K562 (cell line): ENCODE data around the gene OGDH. TPM values are rescaled to one million over a fixed set of nuclear protein-coding genes. Genes with fewer than 3 reads are reported as not detected.

Experiments
- ATAC-seq: fragments of 200-7000 bp; cut with Tn5 transposase; 3 replicates; pipeline ENCODE4 v1.9.1; 2020; ENCODE audit warnings: moderate library complexity
- BruUV-seq: library from RNA; stranded (reverse); fragments of 400-500 nt; replicated peaks from 2 replicates; lab custom pipeline; 2021; lab: Mats Ljungman, UMichigan
- CTCF ChIA-PET: fragments of 300-600 bp; formaldehyde crosslinking; extraction: SDS; loops from one replicate; lab custom pipeline; 2021; ENCODE audit warnings: low intra/inter-chr PET ratio; lab: Yijun Ruan, JAX
- POLR2A ChIA-PET: fragments of 300-600, 350-650 bp; sonication (Branson Sonifier 250); formaldehyde crosslinking; extraction: SDS; loops from one replicate; lab custom pipeline; 2021; ENCODE audit warnings: antibody characterized with exemption, inconsistent platforms; lab: Yijun Ruan, JAX
- DNase-seq, 4 experiments: peaks; one replicate each; pipeline versions ENCODE4 v3.0.0 to v3.0.0-alpha.2; 2011 to 2018; ENCODE audit warnings: low spot score in 3 of 4, mixed read lengths in 3 of 4; ENCODE audit errors: extremely low read depth in 1 of 4
- FAIRE-seq: peaks from 2 replicates; lab custom pipeline; 2011; peaks lifted over from hg19 to GRCh38; lab: Jason Lieb, UNC
- H2AFZ ChIP-seq: 2 replicates; pipeline ENCODE4 v1.6.0; 2011; ENCODE audit warnings: low read depth, low read length, control low read depth, inconsistent platforms
- H3K27ac ChIP-seq: fragments of 200-600 bp; 3 replicates; pipeline ENCODE4 v1.8.0; 2011; ENCODE audit warnings: low read depth, mild to moderate bottlenecking, control low read depth, inconsistent platforms, low read length, moderate library complexity, mixed read lengths; ENCODE audit errors: extremely low read depth
- H3K27me3 ChIP-seq, 2 experiments: fragments of 300-600 bp in 1 of 2; 2 replicates in 1 of 2; 3 replicates in 1 of 2; pipeline versions ENCODE4 v1.6.0 to v1.8.0; 2011; ENCODE audit warnings: inconsistent platforms in 2 of 2, low read length in 2 of 2, mild to moderate bottlenecking in 1 of 2, mixed read lengths in 1 of 2, moderate library complexity in 1 of 2; ENCODE audit not compliant: control insufficient read depth in 2 of 2, insufficient read depth in 2 of 2
- H3K36me3 ChIP-seq: fragments of 300-600 bp; 3 replicates; pipeline ENCODE4 v1.8.0; 2011; ENCODE audit warnings: mild to moderate bottlenecking, low read length, inconsistent platforms; ENCODE audit not compliant: control insufficient read depth, insufficient read depth
- H3K4me1 ChIP-seq, 2 experiments: fragments of 200-600 bp in 1 of 2; replicated peaks in 1 of 2; 2 replicates in 1 of 2; 3 replicates in 1 of 2; pipeline versions ENCODE4 v1.5.1 to v1.8.0; 2011; ENCODE audit warnings: inconsistent platforms in 2 of 2, low read length in 2 of 2, mild to moderate bottlenecking in 1 of 2, mixed read lengths in 1 of 2, moderate library complexity in 1 of 2; ENCODE audit not compliant: control insufficient read depth in 2 of 2, insufficient read depth in 2 of 2
- H3K4me2 ChIP-seq: 2 replicates; pipeline ENCODE4 v1.6.1; 2011; ENCODE audit warnings: low read length, control low read depth, inconsistent platforms, mixed read lengths; ENCODE audit not compliant: insufficient read depth
- H3K4me3 ChIP-seq: fragments of 200-600 bp; sonication (generic), shearing (Covaris generic); 2 replicates; pipeline ENCODE4 v1.5.1; 2016; ENCODE audit warnings: control low read depth, inconsistent platforms
- H3K79me2 ChIP-seq: fragments of 200-600 bp; 3 replicates; pipeline ENCODE4 v1.8.0; 2011; ENCODE audit warnings: low read length, inconsistent platforms; ENCODE audit not compliant: control insufficient read depth, insufficient read depth
- H3K9ac ChIP-seq, 2 experiments: 2 replicates each; pipeline versions ENCODE4 v1.6.0 to v1.6.1; 2011; ENCODE audit warnings: low read depth in 2 of 2, low read length in 2 of 2, control low read depth in 1 of 2, inconsistent platforms in 1 of 2, mild to moderate bottlenecking in 1 of 2, mixed read lengths in 1 of 2; ENCODE audit not compliant: insufficient read depth in 1 of 2
- H3K9me1 ChIP-seq: one replicate; pipeline ENCODE4 v1.6.0; 2011; ENCODE audit warnings: inconsistent platforms, mild to moderate bottlenecking, low read length, moderate library complexity; ENCODE audit not compliant: control insufficient read depth, insufficient read depth
- H3K9me3 ChIP-seq: replicated peaks from 2 replicates; pipeline ENCODE4 v1.5.1; 2011; ENCODE audit warnings: low read depth, low read length, inconsistent platforms; ENCODE audit not compliant: control insufficient read depth, insufficient read depth
- H4K20me1 ChIP-seq: replicated peaks from 2 replicates; pipeline ENCODE4 v1.6.1; 2011; ENCODE audit warnings: low read length, inconsistent platforms, mixed read lengths; ENCODE audit not compliant: control insufficient read depth, insufficient read depth
- CC2D1A ChIP-seq: fragments of 450-650 bp; IDR thresholded peaks from 2 replicates; pipeline ENCODE4 v1.6.1; 2017; ENCODE audit warnings: mild to moderate bottlenecking
- DACH1 ChIP-seq: fragments of 450-650 bp; IDR thresholded peaks from 2 replicates; pipeline ENCODE4 v1.6.1; 2018; ENCODE audit not compliant: partially characterized antibody
- GTF3C2 ChIP-seq: IDR thresholded peaks from 3 replicates; pipeline ENCODE4 v1.6.1; 2011; ENCODE audit warnings: borderline replicate concordance, mild to moderate bottlenecking, moderate library complexity; ENCODE audit not compliant: insufficient read length; ENCODE audit errors: extremely low read depth
- ILF3 ChIP-seq: fragments of 450-650 bp; IDR thresholded peaks from 2 replicates; pipeline ENCODE4 v1.6.1; 2018; ENCODE audit warnings: antibody characterized with exemption, mild to moderate bottlenecking, moderate library complexity, borderline replicate concordance
- POLR2A ChIP-seq: fragments of 450-650 bp; conservative IDR thresholded peaks from 2 replicates; pipeline ENCODE4 v1.6.1; 2016
- POLR3A ChIP-seq: IDR thresholded peaks from 2 replicates; pipeline ENCODE4 v1.6.1; 2011; ENCODE audit warnings: borderline replicate concordance, mild to moderate bottlenecking, moderate library complexity; ENCODE audit not compliant: insufficient read length, insufficient read depth; ENCODE audit errors: extremely low read depth
- SUPT5H ChIP-seq: fragments of 450-650 bp; IDR thresholded peaks from 2 replicates; pipeline ENCODE4 v1.6.1; 2016
- ZNF408 ChIP-seq: fragments of 250-450 bp; sonication (Bioruptor Pico); IDR thresholded peaks from 2 replicates; pipeline ENCODE4 v1.4.0; 2020; ENCODE audit warnings: low read depth, mild to moderate bottlenecking, moderate library complexity
- ZNF584 ChIP-seq: fragments of 200-800 bp; sonication (Bioruptor generic); IDR thresholded peaks from 2 replicates; pipeline ENCODE4 v1.6.1; 2016; ENCODE audit warnings: low read depth, mild to moderate bottlenecking, missing genetic modification characterization, missing compliant biosample characterization
- ZNF655 ChIP-seq: fragments of 250-450 bp; sonication (Bioruptor Pico); IDR thresholded peaks from 2 replicates; pipeline ENCODE4 v1.5.0; 2021
- WGBS: fragments of 100-300 bp; shearing (Covaris generic); methylation state at CpG from one replicate; pipeline ENCODE4 v1.1.6; 2016; ENCODE audit warnings: low coverage, mixed read lengths; ENCODE audit not compliant: insufficient coverage; ENCODE audit errors: missing lambda C conversion rate; 5-methylcytosine and 5-hydroxymethylcytosine counted together
- in situ Hi-C: fragments of 300-500 bp; cut with MboI; formaldehyde crosslinking; loops from 4 replicates; pipeline ENCODE4 v1.15.0; 2018; ENCODE audit warnings: inconsistent platforms, mixed read lengths
- intact Hi-C: fragments of 100-400 bp; cut with micrococcal nuclease; formaldehyde crosslinking; loops from 2 replicates; pipeline ENCODE4 v1.14.2; 2022
- polyA plus RNA-seq, 8 experiments: library from polyadenylated mRNA; depleted of rRNA in 4 of 8; stranded (reverse) in 5 of 8; unstranded in 3 of 8; fragments of >200 nt; fragmentation: Nextera tagmentation in 2 of 8; fragmentation: Illumina TruSeq in 1 of 8; extraction: Ambion mirVana in 2 of 8; extraction: Trizol in 1 of 8; gene quantifications; 2 replicates each; pipeline versions ENCODE4 v1.2.1 to v1.2.3, GENCODE V29; 2011 to 2014; ENCODE audit warnings: inconsistent platforms in 1 of 8, missing spikeins in 1 of 8
- total RNA-seq, 7 experiments: library from RNA; depleted of rRNA in 6 of 7; stranded (reverse); fragments of >200 nt in 6 of 7; fragmentation: Illumina TruSeq in 2 of 7; extraction: Trizol in 2 of 7; gene quantifications; 2 replicates each; pipeline versions ENCODE4 v1.2.1 to v1.2.3, GENCODE V29; 2011 to 2021; ENCODE audit warnings: low replicate concordance in 1 of 7

The OGDH gene
- total and polyA plus RNA-seq, 9 of the 15 experiments (the other 6 are each of a cell fraction or from before 2014, with no cell fraction given): 3.1 to 80.3 (median 23.5) TPM

GRCh38 chr7:44709945-44710596, 103.6 kb downstream of the OGDH start:
- Histone ChIP-seq H3K4me2 (no peak overlapping the region), H3K27me3 (no peaks in the 10 kb centered on the region), H3K9ac (no peak overlapping the region), H3K79me2 (no peaks in the 10 kb centered on the region), H4K20me1 (no peaks in the 10 kb centered on the region), H3K4me3 (no peak overlapping the region), H2AFZ (no peak overlapping the region), H3K36me3 (peaks cover 28% of the 10 kb centered on the region; the same call in 2 of the 3 replicates), H3K4me1 (peaks cover 12 to 13% of the 10 kb centered on the region in 2 experiments; a peak in 4 of 5 replicates), H3K27ac (no peak overlapping the region), H3K9me1 (peaks cover 3% of the 10 kb centered on the region), H3K9me3 (no peaks in the 10 kb centered on the region)
- POLR2A ChIA-PET: interaction anchor here (1.3 to 2.8 kb wide), 2 partner anchors 9 to 15 kb away, joined by 5 to 13 read pairs; no protein-coding TSS in a partner anchor
- CTCF ChIA-PET: no interaction called here
- ATAC-seq (no peak; the same call in 2 of the 3 replicates), DNase-seq (peak in 2 of 4 experiments; percentile 4 to 6), FAIRE-seq (peak; percentile 23)
- in situ Hi-C loops: no loop called here
- no TSS peak for BruUV-seq
- intact Hi-C loops: no loop called here
- 75% methylated on average over 9 of the region's 10 CpGs for WGBS
- TF ChIP-seq POLR2A (0 out of 2 replicates have a peak, but pooled peaks have one; percentile 21), SUPT5H (0 out of 2 replicates have a peak, but pooled peaks have one; percentile 6), CC2D1A (no peak)

GRCh38 chr7:44711528-44711927, 105.1 kb downstream of the OGDH start:
- Histone ChIP-seq H3K27ac (no peak overlapping the region), H3K9me3 (no peaks in the 10 kb centered on the region), H3K9me1 (peaks cover 3% of the 10 kb centered on the region), H2AFZ (no peak overlapping the region), H3K4me1 (peaks cover 12 to 13% of the 10 kb centered on the region in 2 experiments; a peak in 4 of 5 replicates), H3K79me2 (no peaks in the 10 kb centered on the region), H3K4me2 (no peak overlapping the region), H3K27me3 (no peaks in the 10 kb centered on the region), H3K4me3 (no peak overlapping the region), H3K36me3 (peaks cover 26% of the 10 kb centered on the region; the same call in 2 of the 3 replicates), H3K9ac (peak overlapping the region in 1 of 2 experiments; percentile 28; a peak in 2 of 4 replicates), H4K20me1 (no peaks in the 10 kb centered on the region)
- intact Hi-C loops (no loop called here), in situ Hi-C loops (no loop called here)
- ChIA-PET CTCF (no interaction called here), POLR2A (interaction anchor here (1.2 kb wide), 1 partner anchor 18 kb away, joined by 4 read pairs; no protein-coding TSS in a partner anchor)
- WGBS: 67% methylated on average over 4 of the region's 5 CpGs
- no TSS peak for BruUV-seq
- DNase-seq (peak in 2 of 4 experiments; percentile 4 to 5), FAIRE-seq (no peak), ATAC-seq (peak; percentile 16)
- TF ChIP-seq ZNF408 (CRISPR knock-in tag) (no peak), POLR3A (no peak), GTF3C2 (no peak), ZNF655 (CRISPR knock-in tag) (no peak), ZNF584 (CRISPR knock-in tag) (no peak), ILF3 (no peak), DACH1 (no peak)
